ENCODE results near the gene RNF112. TPM values are rescaled to one million over a fixed set of nuclear protein-coding genes. Genes with fewer than 3 reads are reported as not detected.

The RNF112 gene
- total and polyA plus RNA-seq, 2 of the 8 experiments (the other 6 are each of a cell fraction or from before 2014, with no cell fraction given): 1.1 to 2.2 TPM

DNA sequence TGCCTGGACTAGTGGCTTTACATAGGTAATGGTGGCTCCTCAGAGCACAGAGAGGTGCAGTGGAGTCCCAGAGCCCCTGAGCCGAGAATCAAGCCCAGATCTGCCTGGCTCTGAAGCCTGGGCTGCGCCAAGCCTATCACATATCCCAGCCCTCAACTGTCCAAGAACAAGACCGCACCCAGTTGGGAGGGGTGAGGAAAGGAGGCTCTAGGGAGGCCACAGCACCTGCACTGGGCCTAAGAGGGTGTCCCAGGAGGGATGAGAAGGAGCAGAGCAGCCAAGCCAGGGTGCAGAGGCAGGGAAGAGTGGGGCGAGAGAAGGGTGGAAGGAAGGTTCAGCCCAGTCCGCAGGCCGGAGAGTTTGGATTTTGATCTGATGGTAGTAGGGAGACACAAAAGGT is 941 bp upstream of the RNF112 start (continued):
- TF ChIP-seq NRF1 (IDR thresholded peaks at IDR 0.05; ENCODE audit: low read depth, low read length) (no peak), TCF12 (IDR thresholded peaks at IDR 0.05; ENCODE audit: low read depth, low read length) (no peak), SP4 (IDR thresholded peaks at IDR 0.05; ENCODE audit: low read length) (no peak), BRCA1 (IDR thresholded peaks at IDR 0.05; ENCODE audit: low read depth, low read length) (no peak), SP1 (IDR thresholded peaks at IDR 0.05; ENCODE audit: low read depth, low read length) (no peak), HDAC6 (IDR thresholded peaks at IDR 0.05; ENCODE audit: low read depth, low read length) (no peak), RBBP5 (IDR thresholded peaks at IDR 0.05; ENCODE audit: borderline replicate concordance, low read depth, low read length) (no peak)

Data from H1 (cell line).